GM19025 (cell line): ENCODE measurements around the gene ALDH1A3.

Experiments
- ATAC-seq: cut with Tn5 transposase; IDR thresholded peaks from one replicate; pipeline ENCODE4 v1.9.1; 2021; ENCODE audit warnings: mild to moderate bottlenecking, low read depth, moderate library complexity; ENCODE audit not compliant: unreplicated experiment

Gene ALDH1A3

GRCh38 chr15:100858294-100858693 is 21.3 kb upstream of the ALDH1A3 start:
- no peak for ATAC-seq

GRCh38 chr15:100859970-100860828 is 19.4 kb upstream of the ALDH1A3 start:
- no peak for ATAC-seq

GRCh38 chr15:100860829-100861510 is 18.7 kb upstream of the ALDH1A3 start:
- ATAC-seq: no peak

- ATAC-seq: no peak
These were observed 18.1 kb upstream of the ALDH1A3 start for GRCh38 chr15:100861511-100861991.

DNA sequence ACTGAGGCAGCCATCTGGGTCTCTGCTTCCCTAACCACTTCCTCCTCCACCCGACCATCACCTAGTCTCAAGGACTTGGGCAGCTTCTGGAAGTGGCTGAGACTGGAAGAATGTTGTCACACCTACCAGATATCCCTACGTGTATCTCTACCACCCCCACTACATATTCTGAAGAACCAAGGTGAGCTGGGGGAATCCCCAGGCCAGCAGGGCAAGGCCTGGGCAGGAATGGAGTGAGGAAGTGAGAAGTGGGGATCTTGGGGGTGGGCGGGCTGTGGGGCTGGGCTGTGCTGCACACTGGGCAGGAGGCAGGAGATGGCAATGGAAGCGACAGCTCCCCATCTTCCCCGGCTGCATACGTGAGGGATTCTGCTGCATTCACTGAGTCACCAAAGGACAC is 17.5 kb upstream of the ALDH1A3 start:
- ATAC-seq: no peak

- ATAC-seq: no peak
These were observed 16.4 kb upstream of the ALDH1A3 start for GRCh38 chr15:100863075-100863795.

GRCh38 chr15:100863796-100864267 is 15.8 kb upstream of the ALDH1A3 start:
- ATAC-seq: no peak

GRCh38 chr15:100866386-100867330 is 13.0 kb upstream of the ALDH1A3 start:
- ATAC-seq: no peak

DNA sequence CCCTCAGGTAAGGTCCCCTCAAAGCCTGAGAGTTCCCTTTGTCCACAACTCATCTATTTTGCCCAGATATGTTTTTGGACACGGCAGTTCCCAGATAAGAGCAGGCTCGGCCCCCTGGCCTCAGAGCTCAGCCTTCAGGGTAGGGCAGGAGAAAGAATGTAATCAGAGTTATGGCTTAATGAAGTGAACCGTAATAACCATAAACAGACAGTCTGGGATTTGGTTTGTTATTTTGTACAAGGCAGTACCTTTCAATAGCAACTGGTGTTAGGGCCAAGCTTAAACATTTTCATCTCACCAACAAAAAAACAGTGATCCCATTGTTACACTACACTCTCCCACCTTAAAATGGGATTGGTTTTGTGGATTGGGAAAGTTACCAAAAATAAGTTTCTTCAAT is 12.2 kb upstream of the ALDH1A3 start:
- ATAC-seq: no peak

- ATAC-seq: no peak
These were observed 10.3 kb upstream of the ALDH1A3 start for GRCh38 chr15:100869151-100869999.

- ATAC-seq: no peak
These were observed 6.5 kb upstream of the ALDH1A3 start for GRCh38 chr15:100873029-100873677.

- no peak for ATAC-seq
These were observed 4.1 kb upstream of the ALDH1A3 start for GRCh38 chr15:100875495-100875894.

DNA sequence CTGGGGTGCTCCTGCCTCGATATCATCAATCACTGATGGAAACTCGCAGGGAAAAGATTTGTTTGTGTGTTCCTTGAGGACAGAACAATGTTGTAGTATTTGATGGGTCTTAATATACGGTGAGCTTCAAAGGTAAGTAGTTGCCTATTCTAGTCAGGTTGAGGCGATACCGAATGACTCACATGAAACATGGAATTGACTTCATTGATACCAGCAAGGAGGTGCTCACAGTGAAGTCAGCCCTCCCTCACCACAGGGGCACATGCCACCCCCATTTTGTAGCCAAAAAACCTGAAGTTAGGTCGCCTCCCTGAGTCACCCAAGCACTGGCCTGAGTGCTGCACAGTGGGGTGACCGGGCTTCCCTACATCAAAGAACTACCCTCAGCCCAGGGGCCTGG is 3.7 kb upstream of the ALDH1A3 start:
- no peak for ATAC-seq

DNA sequence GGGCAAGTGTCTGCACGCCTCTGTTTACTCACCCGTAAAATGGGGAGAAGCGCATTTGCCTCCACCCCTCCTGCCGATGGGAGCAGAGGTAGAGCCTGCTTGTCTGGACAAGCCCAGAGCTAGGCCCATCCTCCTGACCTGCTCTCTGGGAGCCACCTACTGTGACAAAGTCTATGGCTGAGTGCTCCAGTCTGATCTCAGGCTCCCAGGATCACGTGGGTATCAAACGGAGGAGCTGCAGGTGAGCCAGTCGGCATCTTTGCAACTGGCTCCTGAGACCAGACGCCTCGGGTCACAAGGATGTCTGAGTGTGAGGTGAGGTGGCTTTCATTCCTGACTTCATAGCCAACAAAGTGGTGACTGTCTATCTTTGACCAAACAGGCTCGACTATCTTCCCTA is 2.1 kb upstream of the ALDH1A3 start:
- ATAC-seq: no peak

- no peak for ATAC-seq
These were observed 1.5 kb upstream of the ALDH1A3 start for GRCh38 chr15:100878130-100878529.

DNA sequence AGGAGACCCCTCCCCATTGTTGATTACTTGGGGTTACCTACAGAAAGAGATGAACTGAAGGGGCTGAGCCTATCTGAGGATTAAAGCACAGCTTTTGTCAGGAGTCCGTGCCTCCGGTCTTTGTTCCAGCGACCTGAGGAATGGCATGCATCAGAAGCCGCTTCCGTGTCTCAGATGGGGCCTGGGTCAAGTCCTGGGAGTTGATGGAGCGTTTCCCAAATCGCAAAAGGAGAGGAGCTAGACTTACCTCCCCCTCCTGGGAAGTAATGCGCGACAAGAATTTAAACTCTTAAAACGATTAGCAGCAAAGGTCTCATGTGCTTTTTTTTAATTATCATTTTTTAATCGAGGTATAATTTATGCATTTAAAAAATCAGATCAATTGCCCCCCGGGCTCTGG is 983 bp upstream of the ALDH1A3 start:
- ATAC-seq: no peak

DNA sequence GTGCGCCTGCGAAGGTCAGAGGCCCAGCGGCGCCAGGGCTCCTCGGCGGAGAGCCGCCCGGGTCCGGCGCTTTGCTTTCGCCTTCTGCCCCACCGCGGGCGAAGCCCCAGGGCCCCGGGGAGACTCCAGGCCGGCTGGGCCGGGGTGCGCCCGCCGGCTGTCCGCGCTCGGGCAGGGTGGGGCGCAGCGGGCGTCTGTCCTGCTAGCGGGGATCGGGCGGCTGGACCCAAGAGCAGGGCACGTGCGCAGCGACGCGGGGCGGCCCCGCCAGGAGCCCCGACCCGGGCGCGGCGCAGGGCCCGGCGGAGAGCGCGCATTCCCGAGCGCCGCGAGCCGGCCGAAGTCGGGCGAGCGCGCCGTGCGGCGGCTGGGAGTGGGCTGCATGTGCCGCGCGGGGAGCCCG is 569 bp upstream of the ALDH1A3 start:
- no peak for ATAC-seq

DNA sequence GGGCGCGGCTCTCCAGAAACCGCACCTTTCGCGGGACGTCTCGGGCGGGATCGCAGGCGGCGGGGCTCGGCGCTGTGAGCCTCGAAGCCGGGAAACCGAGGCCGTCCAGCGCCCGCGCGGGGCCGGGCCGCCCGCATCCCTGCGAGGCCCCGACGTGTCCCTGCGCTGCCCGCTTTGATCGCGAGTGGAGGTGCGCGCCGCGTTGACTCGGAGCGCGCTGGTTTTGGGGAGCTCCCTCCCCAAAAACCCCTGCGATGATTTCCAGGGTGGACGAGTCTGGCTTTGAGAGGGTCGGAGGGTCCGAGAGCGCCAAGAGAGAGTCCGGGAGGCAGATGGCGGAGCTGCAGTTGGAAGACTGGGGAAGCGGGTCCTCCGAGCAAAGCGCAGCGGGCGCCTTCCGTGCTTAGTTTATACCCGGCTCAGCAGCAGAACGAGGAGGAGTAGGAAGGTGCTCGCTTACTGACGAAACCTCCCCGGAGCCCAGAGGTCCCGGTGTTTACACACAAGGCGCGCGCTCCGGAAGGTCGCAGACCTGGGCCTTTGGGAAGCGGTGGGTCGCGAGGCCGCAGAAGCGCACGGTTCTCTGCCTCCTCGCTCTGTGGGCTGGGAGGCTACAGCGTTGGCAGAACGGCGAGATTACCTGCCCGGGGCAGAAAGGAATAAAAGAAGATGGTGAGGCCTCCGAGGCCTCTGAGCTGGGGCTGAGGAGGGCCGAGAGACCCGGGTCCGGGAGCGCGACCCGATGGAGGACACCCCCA is 687 bp downstream of the ALDH1A3 start:
- ATAC-seq: no peak
